ENCODE results near the gene CAPN8. TPM values are rescaled to one million over a fixed set of nuclear protein-coding genes. Genes with fewer than 3 reads are reported as not detected.

CAPN8 gene
- total and polyA plus RNA-seq, 8 donors, result 0.57 to 87.9 (median 1.3) TPM

DNA sequence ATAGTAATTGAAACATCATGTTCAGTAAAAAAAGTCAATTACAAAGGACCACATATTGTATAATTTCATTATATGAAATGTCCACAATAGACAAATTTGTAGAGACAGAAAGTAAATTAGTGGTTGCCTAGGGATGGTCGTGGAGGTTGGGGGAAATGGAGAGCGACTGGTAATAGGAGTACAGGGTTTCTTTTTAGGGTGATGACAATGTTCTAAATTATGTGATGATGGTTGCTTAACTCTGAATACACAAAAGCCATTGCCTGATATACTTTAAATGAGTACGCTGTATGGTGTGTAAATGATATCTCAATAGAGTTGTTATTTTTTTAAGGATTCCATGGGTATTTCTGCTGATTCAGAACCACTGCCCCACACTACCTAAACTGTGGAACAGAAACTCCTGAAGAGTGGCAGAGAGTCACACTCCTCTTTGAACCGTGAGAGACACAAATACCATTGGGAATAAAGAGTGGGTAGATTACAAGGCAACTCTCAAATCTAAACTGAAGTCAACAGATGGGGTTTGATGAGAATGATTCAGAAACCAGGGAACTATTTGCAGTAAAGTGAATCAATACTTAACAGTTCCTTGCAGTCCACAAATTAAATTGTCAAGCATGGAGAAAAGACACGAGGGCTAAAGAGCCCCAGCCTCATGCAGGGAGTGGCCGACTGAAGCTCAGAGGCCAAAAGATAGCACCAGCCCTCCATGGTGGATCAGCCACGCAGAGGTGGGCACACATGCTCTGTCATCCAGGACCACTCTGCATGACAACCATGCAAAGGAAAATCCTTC lies 118.0 kb downstream of the CAPN8 start:
- TF ChIP-seq, protein P1, sequence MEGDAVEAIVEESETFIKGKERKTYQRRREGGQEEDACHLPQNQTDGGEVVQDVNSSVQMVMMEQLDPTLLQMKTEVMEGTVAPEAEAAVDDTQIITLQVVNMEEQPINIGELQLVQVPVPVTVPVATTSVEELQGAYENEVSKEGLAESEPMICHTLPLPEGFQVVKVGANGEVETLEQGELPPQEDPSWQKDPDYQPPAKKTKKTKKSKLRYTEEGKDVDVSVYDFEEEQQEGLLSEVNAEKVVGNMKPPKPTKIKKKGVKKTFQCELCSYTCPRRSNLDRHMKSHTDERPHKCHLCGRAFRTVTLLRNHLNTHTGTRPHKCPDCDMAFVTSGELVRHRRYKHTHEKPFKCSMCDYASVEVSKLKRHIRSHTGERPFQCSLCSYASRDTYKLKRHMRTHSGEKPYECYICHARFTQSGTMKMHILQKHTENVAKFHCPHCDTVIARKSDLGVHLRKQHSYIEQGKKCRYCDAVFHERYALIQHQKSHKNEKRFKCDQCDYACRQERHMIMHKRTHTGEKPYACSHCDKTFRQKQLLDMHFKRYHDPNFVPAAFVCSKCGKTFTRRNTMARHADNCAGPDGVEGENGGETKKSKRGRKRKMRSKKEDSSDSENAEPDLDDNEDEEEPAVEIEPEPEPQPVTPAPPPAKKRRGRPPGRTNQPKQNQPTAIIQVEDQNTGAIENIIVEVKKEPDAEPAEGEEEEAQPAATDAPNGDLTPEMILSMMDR (IDR thresholded peaks at IDR 0.05), result no peak
- Histone ChIP-seq H3K4me3 (no peak overlapping the region), H3K27me3 (no peaks in the 10 kb centered on the region), H3K36me3 (no peaks in the 10 kb centered on the region), H3K27ac (no peak overlapping the region), H3K4me1 (no peaks in the 10 kb centered on the region), H3K9me3 (no peaks in the 10 kb centered on the region)
- intact Hi-C loops (cut with DNase I), result no loop called here
- DNase-seq (no peak), ATAC-seq (no peak)

DNA sequence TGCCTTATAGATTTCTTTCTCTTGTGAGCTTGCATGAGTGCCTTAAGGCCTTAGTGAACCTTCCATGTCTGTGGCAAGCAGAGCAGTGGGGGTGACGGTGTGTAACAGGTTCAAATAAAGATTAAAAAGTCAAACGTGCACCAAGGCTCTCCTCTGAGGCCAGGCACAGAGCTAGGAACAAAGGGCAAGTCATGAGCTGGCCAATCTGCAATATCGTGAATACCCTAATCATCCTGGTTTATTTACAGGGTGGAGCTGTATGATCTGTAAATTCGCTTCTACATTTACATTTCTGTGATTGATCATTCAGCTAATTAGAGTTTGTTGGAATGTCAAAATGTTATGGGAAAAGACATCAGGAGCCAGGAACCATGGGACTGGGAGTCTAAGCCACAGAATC lies 120.2 kb downstream of the CAPN8 start:
- no peaks in the 10 kb centered on the region for H3K9me3 ChIP-seq
- H3K27ac ChIP-seq, result no peak overlapping the region
- H3K27me3 ChIP-seq, result no peaks in the 10 kb centered on the region
- intact Hi-C loops (cut with DNase I), result no loop called here
- ATAC-seq, result no peak
- no peak for DNase-seq
- TF ChIP-seq, protein P1 (IDR thresholded peaks at IDR 0.05), result no peak
- no peaks in the 10 kb centered on the region for H3K36me3 ChIP-seq
- H3K4me3 ChIP-seq, result no peak overlapping the region
- H3K4me1 ChIP-seq, result no peaks in the 10 kb centered on the region

GRCh38 chr1:223543560-223543959 lies 121.9 kb downstream of the CAPN8 start:
- Histone ChIP-seq H3K27ac (no peak overlapping the region), H3K4me1 (no peaks in the 10 kb centered on the region), H3K4me3 (no peak overlapping the region), H3K36me3 (no peaks in the 10 kb centered on the region), H3K9me3 (no peaks in the 10 kb centered on the region), H3K27me3 (no peaks in the 10 kb centered on the region)
- ATAC-seq (no peak), DNase-seq (no peak)
- TF ChIP-seq, protein P1 (IDR thresholded peaks at IDR 0.05), result no peak
- intact Hi-C loops (cut with DNase I), result no loop called here

GRCh38 chr1:223542831-223543230 lies 122.7 kb downstream of the CAPN8 start:
- no peak overlapping the region for H3K27ac ChIP-seq
- intact Hi-C loops (cut with DNase I), result no loop called here
- no peaks in the 10 kb centered on the region for H3K4me1 ChIP-seq
- ATAC-seq (no peak), DNase-seq (no peak)
- H3K9me3 ChIP-seq, result no peaks in the 10 kb centered on the region
- no peaks in the 10 kb centered on the region for H3K36me3 ChIP-seq
- no peak overlapping the region for H3K4me3 ChIP-seq
- TF ChIP-seq, protein P1 (IDR thresholded peaks at IDR 0.05), result no peak
- H3K27me3 ChIP-seq, result no peaks in the 10 kb centered on the region

DNA sequence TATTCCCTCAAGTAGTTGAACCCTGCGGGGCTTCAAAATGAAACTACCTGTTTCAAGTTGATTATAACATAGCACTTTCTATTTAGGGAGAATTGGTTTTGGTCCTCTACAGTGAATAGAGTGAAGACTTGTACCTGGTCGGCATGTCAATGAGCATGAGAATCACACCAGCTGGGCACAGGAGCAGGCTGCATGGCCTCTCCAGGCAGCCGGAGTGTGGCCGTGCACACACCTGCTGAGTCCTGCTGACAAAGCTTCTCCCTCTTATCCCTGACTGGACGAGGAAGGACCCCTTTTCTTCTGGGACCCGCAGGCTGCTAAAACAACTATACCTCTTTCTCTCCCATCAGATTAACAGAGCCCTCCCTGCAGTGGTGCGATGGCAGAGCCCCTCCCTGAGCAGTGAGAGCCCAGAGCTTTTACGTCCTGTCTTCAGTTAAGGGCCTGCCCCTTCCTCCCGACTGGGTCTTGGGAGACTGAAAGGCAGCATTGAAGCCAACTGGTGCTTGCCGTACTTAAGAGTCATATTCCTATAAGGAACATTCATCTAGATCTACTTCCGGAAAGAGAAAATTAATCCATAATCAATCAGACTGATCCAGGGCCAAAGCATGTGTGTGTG lies 124.9 kb downstream of the CAPN8 start:
- no peak for DNase-seq

More for the DNA sequence above, 124.9 kb downstream of the CAPN8 start:
- TF ChIP-seq, protein P1 (IDR thresholded peaks at IDR 0.05), result no peak
- H3K27me3 ChIP-seq, result no peaks in the 10 kb centered on the region
- intact Hi-C loops (cut with DNase I), result no loop called here
- H3K36me3 ChIP-seq, result no peaks in the 10 kb centered on the region
- H3K27ac ChIP-seq, result no peak overlapping the region
- no peaks in the 10 kb centered on the region for H3K9me3 ChIP-seq
- no peak overlapping the region for H3K4me3 ChIP-seq
- H3K4me1 ChIP-seq, result no peaks in the 10 kb centered on the region
- no peak for ATAC-seq

All from left lung (tissue), 10 donors.